ENCODE results near the gene PPP3CA. TPM values are rescaled to one million over a fixed set of nuclear protein-coding genes. Genes with fewer than 3 reads are reported as not detected.

The PPP3CA gene
- total RNA-seq, 1 donor from 2014 or later: 29.9 TPM

GRCh38 chr4:101218894-101219293 lies 128.4 kb downstream of the PPP3CA start:
- H3K9me3 Mint-ChIP-seq (ENCODE audit: unreplicated experiment): no peaks in the 10 kb centered on the region
- H3K4me3 Mint-ChIP-seq (ENCODE audit: unreplicated experiment): no peak overlapping the region
- H3K27me3 Mint-ChIP-seq (ENCODE audit: unreplicated experiment): no peaks in the 10 kb centered on the region
- H3K36me3 Mint-ChIP-seq (ENCODE audit: unreplicated experiment): no peaks in the 10 kb centered on the region
- DNase-seq: no peak
- TF ChIP-seq CTCF (IDR thresholded peaks at IDR 0.05; ENCODE audit: partially characterized antibody, unreplicated experiment): no peak
- H3K4me1 Mint-ChIP-seq (ENCODE audit: low read depth, unreplicated experiment): peaks cover 9% of the 10 kb centered on the region
- H3K27ac Mint-ChIP-seq (ENCODE audit: unreplicated experiment): no peak overlapping the region

- Mint-ChIP-seq H3K9me3 (ENCODE audit: unreplicated experiment) (no peaks in the 10 kb centered on the region), H3K27ac (ENCODE audit: unreplicated experiment) (no peak overlapping the region), H3K36me3 (ENCODE audit: unreplicated experiment) (no peaks in the 10 kb centered on the region), H3K4me3 (ENCODE audit: unreplicated experiment) (no peak overlapping the region), H3K27me3 (ENCODE audit: unreplicated experiment) (no peaks in the 10 kb centered on the region), H3K4me1 (ENCODE audit: low read depth, unreplicated experiment) (peaks cover 6% of the 10 kb centered on the region)
- no peak for TF ChIP-seq CTCF (IDR thresholded peaks at IDR 0.05; ENCODE audit: partially characterized antibody, unreplicated experiment)
- DNase-seq: no peak
Observed at GRCh38 chr4:101218346-101218745, 129.0 kb downstream of the PPP3CA start.

- no peak for TF ChIP-seq CTCF (IDR thresholded peaks at IDR 0.05; ENCODE audit: partially characterized antibody, unreplicated experiment)
- DNase-seq: no peak
- H3K27ac Mint-ChIP-seq (ENCODE audit: unreplicated experiment): no peak overlapping the region
- no peaks in the 10 kb centered on the region for H3K36me3 Mint-ChIP-seq (ENCODE audit: unreplicated experiment)
- H3K27me3 Mint-ChIP-seq (ENCODE audit: unreplicated experiment): no peaks in the 10 kb centered on the region
- no peaks in the 10 kb centered on the region for H3K4me1 Mint-ChIP-seq (ENCODE audit: low read depth, unreplicated experiment)
- no peaks in the 10 kb centered on the region for H3K9me3 Mint-ChIP-seq (ENCODE audit: unreplicated experiment)
- H3K4me3 Mint-ChIP-seq (ENCODE audit: unreplicated experiment): no peak overlapping the region
Observed at GRCh38 chr4:101217353-101218031, 129.8 kb downstream of the PPP3CA start.

GRCh38 chr4:101211146-101211553 lies 136.2 kb downstream of the PPP3CA start:
- H3K9me3 Mint-ChIP-seq (ENCODE audit: unreplicated experiment): no peaks in the 10 kb centered on the region
- no peak for DNase-seq
- H3K4me3 Mint-ChIP-seq (ENCODE audit: unreplicated experiment): no peak overlapping the region
- peaks cover 3% of the 10 kb centered on the region for H3K4me1 Mint-ChIP-seq (ENCODE audit: low read depth, unreplicated experiment)
- H3K36me3 Mint-ChIP-seq (ENCODE audit: unreplicated experiment): no peaks in the 10 kb centered on the region
- no peak for TF ChIP-seq CTCF (IDR thresholded peaks at IDR 0.05; ENCODE audit: partially characterized antibody, unreplicated experiment)
- no peak overlapping the region for H3K27ac Mint-ChIP-seq (ENCODE audit: unreplicated experiment)
- H3K27me3 Mint-ChIP-seq (ENCODE audit: unreplicated experiment): no peaks in the 10 kb centered on the region

- DNase-seq: no peak
- peaks cover 1% of the 10 kb centered on the region for H3K9me3 Mint-ChIP-seq (ENCODE audit: unreplicated experiment)
- no peak for TF ChIP-seq CTCF (IDR thresholded peaks at IDR 0.05; ENCODE audit: partially characterized antibody, unreplicated experiment)
- peaks cover 7% of the 10 kb centered on the region for H3K4me1 Mint-ChIP-seq (ENCODE audit: low read depth, unreplicated experiment)
- peaks cover 2% of the 10 kb centered on the region for H3K27me3 Mint-ChIP-seq (ENCODE audit: unreplicated experiment)
- no peaks in the 10 kb centered on the region for H3K36me3 Mint-ChIP-seq (ENCODE audit: unreplicated experiment)
- H3K27ac Mint-ChIP-seq (ENCODE audit: unreplicated experiment): no peak overlapping the region
- H3K4me3 Mint-ChIP-seq (ENCODE audit: unreplicated experiment): no peak overlapping the region
Observed at GRCh38 chr4:101210331-101210730, 137.0 kb downstream of the PPP3CA start.

Data from glutamatergic neuron (in vitro differentiated cells).